Esophagus squamous epithelium (tissue), 5 donors: Measurements from ENCODE around the gene EFHC2. TPM values are rescaled to one million over a fixed set of nuclear protein-coding genes. Genes with fewer than 3 reads are reported as not detected.
A peak's percentile ranks its signal among the peaks of the same experiment; 100 is the strongest.

Experiments used
- DNase-seq: peaks from one replicate; lab custom pipeline; 2025; lab: John Stamatoyannopoulos, UW
- H3K27ac ChIP-seq, 4 donors: fragments of 200-600 bp; sonication (generic); one replicate each; pipeline ENCODE4 v1.5.1; 2016 to 2019; ENCODE audit warnings: mild to moderate bottlenecking in 1 of 4
- H3K27me3 ChIP-seq, 4 donors: fragments of 200-600 bp; sonication (generic); 1 replicate in 3 of 4; 2 replicates in 1 of 4; pipeline versions ENCODE4 v1.5.1 to v1.6.0; 2017 to 2021; ENCODE audit warnings: antibody characterized with exemption in 1 of 4
- H3K36me3 ChIP-seq, 3 donors: fragments of 200-600 bp; sonication (generic); one replicate each; pipeline ENCODE4 v1.5.1; 2016 to 2019
- H3K4me1 ChIP-seq, 3 donors: fragments of 200-600 bp; sonication (generic); one replicate each; pipeline ENCODE4 v1.5.1; 2017 to 2019
- H3K4me3 ChIP-seq, 4 donors: fragments of 200-600 bp; sonication (generic); 1 replicate in 3 of 4; 2 replicates in 1 of 4; pipeline ENCODE4 v1.5.1; 2016 to 2019; ENCODE audit warnings: mild to moderate bottlenecking in 2 of 4, moderate library complexity in 1 of 4
- H3K9me3 ChIP-seq, 3 donors: fragments of 200-600 bp; sonication (generic); one replicate each; pipeline ENCODE4 v1.5.1; 2016 to 2019
- CTCF ChIP-seq, 6 experiments: fragments of 450-650 bp in 4 of 6; fragments of 200-600 bp in 2 of 6; sonication (generic) in 2 of 6; IDR thresholded peaks; one replicate each; pipeline ENCODE4 v1.5.1; 2016 to 2019; ENCODE audit warnings: antibody characterized with exemption in 6 of 6, mild to moderate bottlenecking in 4 of 6, moderate library complexity in 4 of 6
- POLR2A ChIP-seq, 4 donors: fragments of 450-650 bp; IDR thresholded peaks; one replicate each; pipeline ENCODE4 v1.6.1; 2017; ENCODE audit warnings: antibody characterized with exemption in 4 of 4, mild to moderate bottlenecking in 4 of 4, moderate library complexity in 3 of 4
- WGBS, 2 donors: methylation state at CpG; one replicate each; pipeline ENCODE4 v1.1.5; 2018; 5-methylcytosine and 5-hydroxymethylcytosine counted together
- intact Hi-C: fragments of 100-400 bp; cut with DNase I; formaldehyde crosslinking; loops from one replicate; pipeline ENCODE4 v1.15.0; 2022
- total RNA-seq, 4 donors: library from RNA; depleted of rRNA; stranded (reverse); fragments of >200 nt; gene quantifications; one replicate each; pipeline ENCODE4 v1.1.0, GENCODE V29; 2016
- donor health status: DM: yes; HTN: yes; CAD: no.

The EFHC2 gene
- total RNA-seq: 1 to 10 TPM in 3 of 4 donors, under 1 TPM in 1; 0.22 to 3.1 (median 2.0) TPM

GRCh38 chrX:44343412-44344141, at the start of gene EFHC2:
EFHC2 (minus strand) TSS chrX:44343672; CDS start chrX:44343588, 84 bp downstream.
- H3K4me1 ChIP-seq: peaks cover 0 to 7% (median 4%) of the 10 kb centered on the region in 3 donors

GRCh38 chrX:44392767-44393166, 49.3 kb upstream of the EFHC2 start:
- H3K27ac ChIP-seq: no peak overlapping the region
- H3K4me1 ChIP-seq: no peaks in the 10 kb centered on the region
- H3K27me3 ChIP-seq: no peaks in the 10 kb centered on the region
- no peaks in the 10 kb centered on the region for H3K36me3 ChIP-seq
- no peaks in the 10 kb centered on the region for H3K9me3 ChIP-seq
- TF ChIP-seq CTCF (IDR thresholded peaks at IDR 0.05) (no peak), POLR2A (IDR thresholded peaks at IDR 0.05) (no peak)
- intact Hi-C loops: no loop called here
- no peak for DNase-seq
- H3K4me3 ChIP-seq: no peak overlapping the region
- 71 to 91% methylated on average over 1 of the region's 1 CpG for WGBS, 2 donors

More at GRCh38 chrX:44343412-44344141, at the start of gene EFHC2:
- Histone ChIP-seq H3K27me3 (no peaks in the 10 kb centered on the region), H3K27ac (peak within 1 kb of the TSS in 2 of 4 donors; percentile 64 to 66), H3K9me3 (no peaks in the 10 kb centered on the region), H3K36me3 (no peaks in the 10 kb centered on the region), H3K4me3 (peak within 1 kb of the TSS; percentile 34 to 62 (median 54))
- DNase-seq: no peak
- intact Hi-C loops: no loop called here
- 4 to 23% methylated on average over 15 to 16 of the region's 39 CpGs for whole genome bisulfite sequencing, 2 donors
- no peak for TF ChIP-seq POLR2A (IDR thresholded peaks at IDR 0.05)
- TF ChIP-seq CTCF (IDR thresholded peaks at IDR 0.05): no peak

- DNase-seq: no peak
- 59 to 74% methylated on average over 3 to 4 of the region's 4 CpGs for WGBS, 2 donors
- Histone ChIP-seq H3K36me3 (no peaks in the 10 kb centered on the region), H3K9me3 (no peaks in the 10 kb centered on the region), H3K27ac (no peak overlapping the region), H3K4me1 (no peaks in the 10 kb centered on the region), H3K27me3 (no peaks in the 10 kb centered on the region), H3K4me3 (no peak overlapping the region)
- intact Hi-C loops: no loop called here
- no peak for TF ChIP-seq POLR2A (IDR thresholded peaks at IDR 0.05)
- TF ChIP-seq CTCF (IDR thresholded peaks at IDR 0.05): no peak
Observed at GRCh38 chrX:44384688-44385338, 41.3 kb upstream of the EFHC2 start.

- WGBS, 2 donors: 60 to 77% methylated on average over 1 of the region's 1 CpG
- Histone ChIP-seq H3K27ac (no peak overlapping the region), H3K36me3 (no peaks in the 10 kb centered on the region), H3K4me1 (no peaks in the 10 kb centered on the region), H3K4me3 (no peak overlapping the region), H3K27me3 (no peaks in the 10 kb centered on the region), H3K9me3 (no peaks in the 10 kb centered on the region)
- intact Hi-C loops: no loop called here
- TF ChIP-seq CTCF (IDR thresholded peaks at IDR 0.05) (no peak), POLR2A (IDR thresholded peaks at IDR 0.05) (no peak)
- no peak for DNase-seq
Observed at GRCh38 chrX:44382871-44383270, 39.4 kb upstream of the EFHC2 start.

DNA sequence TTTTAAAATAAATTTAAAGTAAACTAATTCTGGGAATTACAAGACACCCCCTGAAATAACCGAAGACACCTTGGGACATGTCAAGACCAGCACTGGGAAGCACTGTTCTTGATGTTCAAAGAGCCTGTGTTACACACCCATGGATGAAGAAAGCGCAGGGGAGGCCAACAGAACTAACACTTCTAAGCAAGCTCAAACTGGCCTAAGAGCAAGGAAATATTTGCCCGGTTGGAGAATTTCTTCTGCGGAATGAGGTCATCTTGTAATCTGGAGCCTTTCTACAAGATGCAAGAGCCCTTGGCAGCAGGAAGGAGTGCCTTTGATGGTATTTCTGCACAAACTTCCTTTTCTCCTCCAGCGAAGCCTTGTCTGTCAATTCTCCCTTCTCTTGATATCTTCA, 9.3 kb upstream of the EFHC2 start:
- TF ChIP-seq POLR2A (IDR thresholded peaks at IDR 0.05) (no peak), CTCF (IDR thresholded peaks at IDR 0.05) (no peak)
- H3K9me3 ChIP-seq: no peaks in the 10 kb centered on the region
- no peak overlapping the region for H3K4me3 ChIP-seq
- intact Hi-C loops: no loop called here
- 36 to 62% methylated on average over 5 of the region's 5 CpGs for WGBS, 2 donors
- H3K4me1 ChIP-seq: peaks cover 0 to 4% (median 0%) of the 10 kb centered on the region in 3 donors
- H3K27me3 ChIP-seq: peaks cover 0 to 2% (median 0%) of the 10 kb centered on the region in 4 donors
- no peak for DNase-seq
- H3K36me3 ChIP-seq: no peaks in the 10 kb centered on the region
- H3K27ac ChIP-seq: peak overlapping the region in 3 of 4 donors; percentile 39 to 72 (median 51)
